ENCODE results near the gene ABRAXAS1.

DNA sequence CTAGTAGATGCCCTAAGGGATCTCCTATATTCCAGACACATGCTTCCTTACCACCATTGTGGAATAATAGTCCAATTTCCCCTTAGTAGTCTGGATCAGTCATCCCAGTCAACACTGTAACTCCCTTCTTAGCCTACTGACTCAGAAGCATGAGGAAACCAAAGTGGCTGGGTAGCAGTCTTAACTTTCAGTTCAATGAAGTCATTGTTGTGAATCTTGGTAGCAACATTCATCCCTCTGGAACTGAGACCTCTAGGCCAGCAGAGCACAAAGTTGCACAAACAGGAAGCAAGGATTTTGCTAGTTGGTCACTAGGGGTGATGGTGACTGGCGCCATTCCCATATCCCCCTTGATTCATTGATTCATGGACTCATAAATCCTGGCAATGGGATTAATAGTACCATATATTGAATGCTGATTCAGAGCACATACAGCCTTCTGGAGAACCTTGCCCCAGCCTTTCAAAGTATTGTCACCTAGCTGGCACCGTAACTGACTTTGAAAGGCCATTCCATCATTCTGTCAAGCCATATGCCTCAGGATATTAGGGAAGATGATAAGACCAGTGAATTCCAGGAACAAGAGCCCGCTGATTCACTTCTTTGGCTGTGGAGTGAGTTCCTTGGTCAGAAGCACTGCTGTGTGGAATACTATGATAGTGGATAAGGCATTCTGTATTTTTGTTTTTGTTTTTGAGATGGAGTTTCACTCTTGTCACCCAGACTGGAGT is 31.3 kb upstream of the ABRAXAS1 start:
- TF ChIP-seq GATA3 (IDR thresholded peaks at IDR 0.05; ENCODE audit: low read depth, low read length) (no peak), GATA2 (IDR thresholded peaks at IDR 0.05; ENCODE audit: low read depth, low read length) (no peak)
